HepG2 (cell line): Measurements from ENCODE around the gene ASH1L. TPM values are rescaled to one million over a fixed set of nuclear protein-coding genes. Genes with fewer than 3 reads are reported as not detected.
A peak's percentile ranks its signal among the peaks of the same experiment; 100 is the strongest.

ENCODE experiments used
- ARID4A ChIP-seq: sonication (generic); formaldehyde crosslinking; IDR thresholded peaks from 2 replicates; pipeline ENCODE4 v1.5.0; 2020; ENCODE audit warnings: mild to moderate bottlenecking, missing genetic modification reagents, borderline replicate concordance
- DNMT1 ChIP-seq: sonication (generic); formaldehyde crosslinking; IDR thresholded peaks from 2 replicates; pipeline ENCODE4 v1.5.1; 2020; ENCODE audit warnings: mild to moderate bottlenecking, missing genetic modification reagents
- FOXM1 ChIP-seq: sonication (generic); formaldehyde crosslinking; IDR thresholded peaks from 2 replicates; pipeline ENCODE4 v1.5.0; 2020; ENCODE audit warnings: missing genetic modification reagents
- GATA4 ChIP-seq: sonication (generic); IDR thresholded peaks from 2 replicates; pipeline ENCODE4 v1.6.1; 2016; ENCODE audit warnings: antibody characterized with exemption, low read depth, borderline replicate concordance
- IRX3 ChIP-seq: sonication (generic); formaldehyde crosslinking; IDR thresholded peaks from 2 replicates; pipeline ENCODE4 v1.8.1; 2023; ENCODE audit warnings: mild to moderate bottlenecking, low read depth, missing genetic modification reagents, borderline replicate concordance
- KLF16 ChIP-seq, 2 experiments: sonication (generic) in 1 of 2; formaldehyde crosslinking in 1 of 2; IDR thresholded peaks; 2 replicates each; pipeline versions ENCODE4 v1.6.1 to v1.8.0; 2016 to 2023; ENCODE audit warnings: missing genetic modification reagents in 2 of 2, missing compliant biosample characterization in 1 of 2
- MXD4 ChIP-seq: IDR thresholded peaks from 2 replicates; pipeline ENCODE4 v1.6.1; 2016; ENCODE audit warnings: mild to moderate bottlenecking, missing biosample characterization, missing genetic modification reagents
- MYNN ChIP-seq: sonication (generic); formaldehyde crosslinking; IDR thresholded peaks from 2 replicates; pipeline ENCODE4 v1.4.0; 2020; ENCODE audit warnings: mild to moderate bottlenecking, low read depth, missing genetic modification reagents
- PAF1 ChIP-seq: IDR thresholded peaks from 2 replicates; pipeline ENCODE4 v1.6.1; 2016; ENCODE audit warnings: missing genetic modification reagents, missing compliant biosample characterization
- RBM22 ChIP-seq: fragments of 200-400 bp; formaldehyde crosslinking; optimal IDR thresholded peaks from 2 replicates; pipeline ENCODE3; 2017; ENCODE audit warnings: mild to moderate bottlenecking, low read length, moderate library complexity
- SMAD3 ChIP-seq: sonication (generic); formaldehyde crosslinking; IDR thresholded peaks from 2 replicates; pipeline ENCODE4 v1.4.0; 2020; ENCODE audit warnings: missing genetic modification reagents
- TAF15 ChIP-seq: fragments of 200-400 bp; formaldehyde crosslinking; IDR thresholded peaks from one replicate; pipeline ENCODE4 v1.6.1; 2018; ENCODE audit warnings: mild to moderate bottlenecking, low read depth, low read length; ENCODE audit not compliant: poor library complexity, severe bottlenecking
- WIZ ChIP-seq: sonication (generic); formaldehyde crosslinking; IDR thresholded peaks from 2 replicates; pipeline ENCODE4 v1.5.1; 2020; ENCODE audit warnings: mild to moderate bottlenecking, missing genetic modification reagents
- ZNF12 ChIP-seq: sonication (generic); formaldehyde crosslinking; IDR thresholded peaks from 2 replicates; pipeline ENCODE4 v1.5.0; 2020; ENCODE audit warnings: missing genetic modification reagents
- ZNF205 ChIP-seq: IDR thresholded peaks from 2 replicates; pipeline ENCODE4 v1.6.1; 2018; ENCODE audit warnings: missing biosample characterization, missing genetic modification reagents
- ZNF44 ChIP-seq: sonication (generic); formaldehyde crosslinking; IDR thresholded peaks from 2 replicates; pipeline ENCODE4 v1.5.1; 2020; ENCODE audit warnings: mild to moderate bottlenecking, missing genetic modification reagents
- ZNF7 ChIP-seq: IDR thresholded peaks from 2 replicates; pipeline ENCODE4 v1.6.1; 2016; ENCODE audit warnings: missing biosample characterization, missing genetic modification reagents
- ZNF775 ChIP-seq: sonication (generic); formaldehyde crosslinking; IDR thresholded peaks from 2 replicates; pipeline ENCODE4 v1.4.0; 2020; ENCODE audit warnings: missing genetic modification reagents, mild to moderate bottlenecking, moderate library complexity, borderline replicate concordance
- polyA plus RNA-seq, 8 experiments: library from polyadenylated mRNA; depleted of rRNA in 3 of 8; stranded (reverse) in 7 of 8; unstranded in 1 of 8; fragments of >200 nt; fragmentation: Illumina TruSeq in 4 of 8; extraction: Trizol in 4 of 8; gene quantifications; 2 replicates each; pipeline versions ENCODE4 v1.2.1 to v1.2.3, GENCODE V29; 2011 to 2016; ENCODE audit warnings: low read depth in 4 of 8, missing spikeins in 1 of 8, mixed read lengths in 1 of 8; ENCODE audit not compliant: insufficient read depth in 1 of 8
- total RNA-seq, 5 experiments: library from RNA; depleted of rRNA; stranded (reverse); fragments of >200 nt; fragmentation: Illumina TruSeq; extraction: Trizol; gene quantifications; 2 replicates each; pipeline ENCODE4 v1.2.3, GENCODE V29; 2016; ENCODE audit warnings: low read depth in 1 of 5
- TF ChIP-seq, protein P1 (sequence below), 2 experiments: sonication (generic) in 1 of 2; formaldehyde crosslinking in 1 of 2; IDR thresholded peaks; 2 replicates each; pipeline versions ENCODE4 v1.4.0 to v1.6.1; 2018 to 2020; ENCODE audit warnings: missing genetic modification reagents in 2 of 2, borderline replicate concordance in 1 of 2, low read depth in 1 of 2, mild to moderate bottlenecking in 1 of 2, missing biosample characterization in 1 of 2
- TF ChIP-seq, protein P2 (sequence below): sonication (generic); formaldehyde crosslinking; conservative IDR thresholded peaks from 2 replicates; pipeline ENCODE4 v1.5.0; 2020; ENCODE audit warnings: missing genetic modification reagents

The ASH1L gene
- total and polyA plus RNA-seq, 2 of the 13 experiments (the other 11 are each of a cell fraction or from before 2014, with no cell fraction given) = 10.2 to 15.3 TPM

DNA sequence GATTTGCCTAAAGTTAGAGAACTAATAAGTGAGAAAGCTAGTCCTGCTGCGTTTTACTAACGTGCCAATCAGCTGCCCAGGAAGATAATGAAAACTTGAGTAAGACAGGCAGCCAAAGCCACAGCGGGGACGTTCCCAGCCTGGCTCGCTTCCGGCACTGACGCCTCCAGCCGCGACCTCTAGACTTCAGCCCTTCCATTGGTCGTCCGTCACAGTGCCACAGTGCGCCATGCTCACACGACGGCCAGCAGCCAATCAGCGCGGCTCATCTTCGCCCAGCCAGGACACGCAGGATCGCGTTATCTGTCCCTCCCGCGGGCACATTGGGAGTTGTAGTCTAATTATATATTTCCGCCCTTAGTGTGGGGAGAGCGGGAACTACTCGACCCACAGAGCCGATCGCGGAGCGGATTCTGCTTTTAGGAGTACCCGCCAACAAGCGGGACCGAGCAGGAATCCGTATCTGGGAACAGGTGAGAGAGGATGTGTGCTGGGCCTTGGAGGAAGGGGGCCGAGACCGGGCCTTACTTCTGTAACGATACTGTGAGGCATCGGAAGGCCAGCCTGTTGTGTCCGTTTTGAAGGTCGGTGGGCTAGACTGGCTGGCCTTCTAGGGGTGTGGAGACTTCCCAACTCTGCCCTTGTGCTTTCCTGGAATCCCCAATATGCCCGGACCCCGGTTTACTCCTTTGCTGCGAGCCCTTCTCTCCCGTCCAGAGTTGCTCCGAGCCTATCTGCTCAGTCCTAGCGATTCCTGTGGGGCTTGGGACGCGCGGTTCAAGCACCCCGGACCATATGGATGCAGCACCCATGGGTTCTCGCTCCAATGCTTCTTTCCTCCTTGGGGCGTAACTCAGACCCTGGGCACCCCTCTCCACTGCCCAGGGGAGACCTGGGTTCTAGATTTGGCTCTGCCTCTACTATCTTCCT, 253.8 kb downstream of the ASH1L start, which contains the start of gene FDPS (continued):
- TF ChIP-seq ARID4A (CRISPR knock-in tag) (peak; percentile 87; the same call in 1 of the 2 replicates), PAF1 (CRISPR knock-in tag) (no peak; the same call in 1 of the 2 replicates), FOXM1 (CRISPR knock-in tag) (no peak), TAF15 (no peak), RBM22 (no peak), SMAD3 (CRISPR knock-in tag) (peak; percentile 37), IRX3 (CRISPR knock-in tag) (no peak), ZNF7 (CRISPR knock-in tag) (no peak), ZNF12 (CRISPR knock-in tag) (no peak), DNMT1 (CRISPR knock-in tag) (no peak), ZNF205 (CRISPR knock-in tag) (0 out of 2 replicates have a peak, but pooled peaks have one; percentile 17), KLF16 (CRISPR knock-in tag; IDR thresholded peaks at IDR 0.05) (peak in 1 of 2 experiments; percentile 34; a peak in 1 of 4 replicates), MXD4 (peak; percentile 30; the same call in 1 of the 2 replicates), ZNF775 (CRISPR knock-in tag) (no peak; the same call in 1 of the 2 replicates), GATA4 (no peak; the same call in 1 of the 2 replicates), MYNN (no peak), WIZ (CRISPR knock-in tag) (peak; percentile 41; the same call in 1 of the 2 replicates), ZNF44 (CRISPR knock-in tag) (no peak)
- TF ChIP-seq, protein P1, sequence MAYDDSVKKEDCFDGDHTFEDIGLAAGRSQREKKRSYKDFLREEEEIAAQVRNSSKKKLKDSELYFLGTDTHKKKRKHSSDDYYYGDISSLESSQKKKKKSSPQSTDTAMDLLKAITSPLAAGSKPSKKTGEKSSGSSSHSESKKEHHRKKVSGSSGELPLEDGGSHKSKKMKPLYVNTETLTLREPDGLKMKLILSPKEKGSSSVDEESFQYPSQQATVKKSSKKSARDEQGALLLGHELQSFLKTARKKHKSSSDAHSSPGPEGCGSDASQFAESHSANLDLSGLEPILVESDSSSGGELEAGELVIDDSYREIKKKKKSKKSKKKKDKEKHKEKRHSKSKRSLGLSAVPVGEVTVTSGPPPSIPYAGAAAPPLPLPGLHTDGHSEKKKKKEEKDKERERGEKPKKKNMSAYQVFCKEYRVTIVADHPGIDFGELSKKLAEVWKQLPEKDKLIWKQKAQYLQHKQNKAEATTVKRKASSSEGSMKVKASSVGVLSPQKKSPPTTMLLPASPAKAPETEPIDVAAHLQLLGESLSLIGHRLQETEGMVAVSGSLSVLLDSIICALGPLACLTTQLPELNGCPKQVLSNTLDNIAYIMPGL (CRISPR knock-in tag; IDR thresholded peaks at IDR 0.05; ENCODE audit: borderline replicate concordance in 1 of 2, low read depth in 1 of 2) = peak; percentile 28 to 73; a peak in 3 of 4 replicates
- TF ChIP-seq, protein P2, sequence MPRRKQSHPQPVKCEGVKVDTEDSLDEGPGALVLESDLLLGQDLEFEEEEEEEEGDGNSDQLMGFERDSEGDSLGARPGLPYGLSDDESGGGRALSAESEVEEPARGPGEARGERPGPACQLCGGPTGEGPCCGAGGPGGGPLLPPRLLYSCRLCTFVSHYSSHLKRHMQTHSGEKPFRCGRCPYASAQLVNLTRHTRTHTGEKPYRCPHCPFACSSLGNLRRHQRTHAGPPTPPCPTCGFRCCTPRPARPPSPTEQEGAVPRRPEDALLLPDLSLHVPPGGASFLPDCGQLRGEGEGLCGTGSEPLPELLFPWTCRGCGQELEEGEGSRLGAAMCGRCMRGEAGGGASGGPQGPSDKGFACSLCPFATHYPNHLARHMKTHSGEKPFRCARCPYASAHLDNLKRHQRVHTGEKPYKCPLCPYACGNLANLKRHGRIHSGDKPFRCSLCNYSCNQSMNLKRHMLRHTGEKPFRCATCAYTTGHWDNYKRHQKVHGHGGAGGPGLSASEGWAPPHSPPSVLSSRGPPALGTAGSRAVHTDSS (CRISPR knock-in tag) = no peak
